Panc1 (cell line): Measurements from ENCODE around the gene DENND10. TPM values are rescaled to one million over a fixed set of nuclear protein-coding genes. Genes with fewer than 3 reads are reported as not detected.

Experiments used
- ATAC-seq: fragments of 200-7000 bp; cut with Tn5 transposase; 2 replicates; pipeline ENCODE4 v1.9.1; 2020; ENCODE audit warnings: mild to moderate bottlenecking, moderate library complexity
- BruUV-seq: library from RNA; stranded (reverse); fragments of 400-500 nt; replicated peaks from 2 replicates; lab custom pipeline; 2021; lab: Mats Ljungman, UMichigan
- CTCF ChIA-PET: fragments of 300-600 bp; sonication (Branson Sonifier 250); formaldehyde crosslinking; loops from one replicate; lab custom pipeline; 2022; ENCODE audit warnings: antibody characterized with exemption; lab: Charles Lee
- POLR2A ChIA-PET: fragments of 300-600 bp; sonication (Branson Sonifier 250); formaldehyde crosslinking; loops from one replicate; lab custom pipeline; 2022; ENCODE audit warnings: antibody characterized with exemption; lab: Charles Lee
- DNase-seq: peaks from one replicate; pipeline ENCODE4 v3.0.0-alpha.2; 2010; ENCODE audit warnings: low read depth, low spot score
- H3K27ac ChIP-seq: 2 replicates; pipeline ENCODE4 v1.5.1; 2011; ENCODE audit warnings: mild to moderate bottlenecking, low read length, inconsistent platforms
- H3K27me3 ChIP-seq: fragments of 200-500 bp; sonication (Bioruptor generic); 2 replicates; pipeline ENCODE4 v1.6.0; 2014; ENCODE audit warnings: low read length, inconsistent platforms; ENCODE audit not compliant: control insufficient read depth, insufficient read depth
- H3K36me3 ChIP-seq: fragments of 200-500 bp; sonication (Bioruptor generic); 2 replicates; pipeline ENCODE4 v1.5.1; 2014; ENCODE audit warnings: inconsistent platforms, mild to moderate bottlenecking, low read length, moderate library complexity; ENCODE audit not compliant: control insufficient read depth, insufficient read depth
- H3K4me1 ChIP-seq: 2 replicates; pipeline ENCODE4 v1.5.1; 2011; ENCODE audit warnings: inconsistent platforms, mild to moderate bottlenecking, low read length, moderate library complexity; ENCODE audit not compliant: control insufficient read depth, insufficient read depth
- H3K4me3 ChIP-seq, 2 experiments: 2 replicates each; pipeline ENCODE4 v1.5.1; 2011 to 2012; ENCODE audit warnings: low read depth in 2 of 2, low read length in 2 of 2, mild to moderate bottlenecking in 2 of 2, inconsistent platforms in 1 of 2, moderate library complexity in 1 of 2
- H3K9me3 ChIP-seq: fragments of 200-500 bp; sonication (Bioruptor generic); 2 replicates; pipeline ENCODE4 v1.5.1; 2014; ENCODE audit warnings: low read depth, mild to moderate bottlenecking, inconsistent platforms, low read length, moderate library complexity; ENCODE audit not compliant: control insufficient read depth, insufficient read depth
- POLR2AphosphoS5 ChIP-seq: IDR thresholded peaks from 2 replicates; pipeline ENCODE4 v1.6.1; 2012; ENCODE audit warnings: mild to moderate bottlenecking, low read depth, low read length, moderate library complexity
- SIN3A ChIP-seq: IDR thresholded peaks from 2 replicates; pipeline ENCODE4 v1.6.1; 2012; ENCODE audit warnings: low read depth, mild to moderate bottlenecking, low read length, moderate library complexity, borderline replicate concordance; ENCODE audit not compliant: insufficient read depth
- TCF7L2 ChIP-seq: IDR thresholded peaks from 2 replicates; pipeline ENCODE4 v1.6.1; 2011; ENCODE audit warnings: mild to moderate bottlenecking, low read depth, low read length, inconsistent platforms
- in situ Hi-C: cut with HindIII; loops from 2 replicates; pipeline ENCODE4 v1.10.0; 2016; ENCODE audit warnings: low sequenced_read_pairs, low pct_unique_long_range_greater_than_20kb
- intact Hi-C: fragments of 100-400 bp; cut with micrococcal nuclease; formaldehyde crosslinking; loops from one replicate; pipeline ENCODE4 v1.10.0; 2022; ENCODE audit not compliant: unreplicated experiment
- total RNA-seq: library from RNA; stranded (reverse); gene quantifications from one replicate; pipeline ENCODE4 v1.2.1, GENCODE V29; 2021; ENCODE audit not compliant: unreplicated experiment
- TF ChIP-seq, protein P1 (sequence below), 2 experiments: IDR thresholded peaks; 2 replicates each; pipeline ENCODE4 v1.6.1; 2011 to 2012; ENCODE audit warnings: low read depth in 2 of 2, control low read depth in 1 of 2, low read length in 1 of 2, mild to moderate bottlenecking in 1 of 2, moderate library complexity in 1 of 2; ENCODE audit not compliant: insufficient read depth in 1 of 2
- TF ChIP-seq, protein P2 (sequence below): fragments of 450-650 bp; IDR thresholded peaks from 2 replicates; pipeline ENCODE4 v1.5.1; 2017; ENCODE audit warnings: mild to moderate bottlenecking

Gene DENND10
- total RNA-seq, 1 experiment from 2014 or later = 72.8 TPM

DNA sequence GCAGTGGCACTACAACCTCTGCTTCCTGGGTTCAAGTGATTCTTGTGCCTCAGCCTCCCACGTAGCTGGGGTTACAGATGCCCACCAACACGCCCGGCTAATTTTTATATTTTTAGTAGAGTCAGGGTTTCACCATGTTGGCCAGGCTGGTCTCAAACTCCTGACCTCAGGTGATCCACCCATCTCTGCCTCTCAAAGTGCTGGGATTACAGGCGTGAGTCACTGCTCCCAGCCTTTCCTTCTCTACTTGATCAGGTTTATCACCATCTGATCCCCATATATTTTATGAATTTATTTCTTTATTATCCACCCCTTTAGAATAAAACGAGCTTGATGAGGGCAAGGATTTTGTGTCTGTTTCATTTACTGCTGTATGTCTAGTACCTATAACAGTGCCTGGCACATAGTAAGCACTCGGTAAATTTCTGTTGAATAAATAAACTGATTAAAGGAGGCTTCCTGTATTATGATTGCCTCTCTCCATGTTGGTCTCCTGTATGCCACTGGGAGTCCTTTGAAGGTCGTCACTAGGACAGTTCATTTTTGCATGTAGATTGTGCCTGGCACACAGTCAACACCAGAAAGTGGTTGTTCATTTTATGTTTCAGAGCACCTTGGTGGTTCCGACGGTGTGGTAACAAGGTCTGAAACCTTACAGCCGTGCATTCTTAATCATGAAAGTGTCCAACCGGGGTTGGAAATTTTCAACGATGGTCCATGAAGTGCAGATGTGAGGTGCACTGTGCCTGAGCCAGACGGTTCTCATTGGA, 13.7 kb upstream of the DENND10 start:
- BruUV-seq = no TSS peak
- TF ChIP-seq, protein P1, sequence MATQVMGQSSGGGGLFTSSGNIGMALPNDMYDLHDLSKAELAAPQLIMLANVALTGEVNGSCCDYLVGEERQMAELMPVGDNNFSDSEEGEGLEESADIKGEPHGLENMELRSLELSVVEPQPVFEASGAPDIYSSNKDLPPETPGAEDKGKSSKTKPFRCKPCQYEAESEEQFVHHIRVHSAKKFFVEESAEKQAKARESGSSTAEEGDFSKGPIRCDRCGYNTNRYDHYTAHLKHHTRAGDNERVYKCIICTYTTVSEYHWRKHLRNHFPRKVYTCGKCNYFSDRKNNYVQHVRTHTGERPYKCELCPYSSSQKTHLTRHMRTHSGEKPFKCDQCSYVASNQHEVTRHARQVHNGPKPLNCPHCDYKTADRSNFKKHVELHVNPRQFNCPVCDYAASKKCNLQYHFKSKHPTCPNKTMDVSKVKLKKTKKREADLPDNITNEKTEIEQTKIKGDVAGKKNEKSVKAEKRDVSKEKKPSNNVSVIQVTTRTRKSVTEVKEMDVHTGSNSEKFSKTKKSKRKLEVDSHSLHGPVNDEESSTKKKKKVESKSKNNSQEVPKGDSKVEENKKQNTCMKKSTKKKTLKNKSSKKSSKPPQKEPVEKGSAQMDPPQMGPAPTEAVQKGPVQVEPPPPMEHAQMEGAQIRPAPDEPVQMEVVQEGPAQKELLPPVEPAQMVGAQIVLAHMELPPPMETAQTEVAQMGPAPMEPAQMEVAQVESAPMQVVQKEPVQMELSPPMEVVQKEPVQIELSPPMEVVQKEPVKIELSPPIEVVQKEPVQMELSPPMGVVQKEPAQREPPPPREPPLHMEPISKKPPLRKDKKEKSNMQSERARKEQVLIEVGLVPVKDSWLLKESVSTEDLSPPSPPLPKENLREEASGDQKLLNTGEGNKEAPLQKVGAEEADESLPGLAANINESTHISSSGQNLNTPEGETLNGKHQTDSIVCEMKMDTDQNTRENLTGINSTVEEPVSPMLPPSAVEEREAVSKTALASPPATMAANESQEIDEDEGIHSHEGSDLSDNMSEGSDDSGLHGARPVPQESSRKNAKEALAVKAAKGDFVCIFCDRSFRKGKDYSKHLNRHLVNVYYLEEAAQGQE (IDR thresholded peaks at IDR 0.05; ENCODE audit: insufficient read depth in 1 of 2, low read depth in 2 of 2, low read length in 1 of 2) = no peak
- TF ChIP-seq TCF7L2 (no peak), SIN3A (no peak), POLR2AphosphoS5 (no peak)
- TF ChIP-seq, protein P2, sequence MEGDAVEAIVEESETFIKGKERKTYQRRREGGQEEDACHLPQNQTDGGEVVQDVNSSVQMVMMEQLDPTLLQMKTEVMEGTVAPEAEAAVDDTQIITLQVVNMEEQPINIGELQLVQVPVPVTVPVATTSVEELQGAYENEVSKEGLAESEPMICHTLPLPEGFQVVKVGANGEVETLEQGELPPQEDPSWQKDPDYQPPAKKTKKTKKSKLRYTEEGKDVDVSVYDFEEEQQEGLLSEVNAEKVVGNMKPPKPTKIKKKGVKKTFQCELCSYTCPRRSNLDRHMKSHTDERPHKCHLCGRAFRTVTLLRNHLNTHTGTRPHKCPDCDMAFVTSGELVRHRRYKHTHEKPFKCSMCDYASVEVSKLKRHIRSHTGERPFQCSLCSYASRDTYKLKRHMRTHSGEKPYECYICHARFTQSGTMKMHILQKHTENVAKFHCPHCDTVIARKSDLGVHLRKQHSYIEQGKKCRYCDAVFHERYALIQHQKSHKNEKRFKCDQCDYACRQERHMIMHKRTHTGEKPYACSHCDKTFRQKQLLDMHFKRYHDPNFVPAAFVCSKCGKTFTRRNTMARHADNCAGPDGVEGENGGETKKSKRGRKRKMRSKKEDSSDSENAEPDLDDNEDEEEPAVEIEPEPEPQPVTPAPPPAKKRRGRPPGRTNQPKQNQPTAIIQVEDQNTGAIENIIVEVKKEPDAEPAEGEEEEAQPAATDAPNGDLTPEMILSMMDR = no peak
- H3K27ac ChIP-seq = no peak overlapping the region
- DNase-seq = no peak
- no peaks in the 10 kb centered on the region for H3K4me1 ChIP-seq
- no peak overlapping the region for H3K4me3 ChIP-seq
- ChIA-PET CTCF (no interaction called here), POLR2A (interaction anchor here (0.5 kb wide), 1 partner anchor 7 kb away, joined by 3 read pairs; no protein-coding TSS in a partner anchor)
- intact Hi-C loops (no loop called here), in situ Hi-C loops (no loop called here)
- no peaks in the 10 kb centered on the region for H3K27me3 ChIP-seq
- no peaks in the 10 kb centered on the region for H3K9me3 ChIP-seq
- ATAC-seq = no peak
- H3K36me3 ChIP-seq = no peaks in the 10 kb centered on the region

DNA sequence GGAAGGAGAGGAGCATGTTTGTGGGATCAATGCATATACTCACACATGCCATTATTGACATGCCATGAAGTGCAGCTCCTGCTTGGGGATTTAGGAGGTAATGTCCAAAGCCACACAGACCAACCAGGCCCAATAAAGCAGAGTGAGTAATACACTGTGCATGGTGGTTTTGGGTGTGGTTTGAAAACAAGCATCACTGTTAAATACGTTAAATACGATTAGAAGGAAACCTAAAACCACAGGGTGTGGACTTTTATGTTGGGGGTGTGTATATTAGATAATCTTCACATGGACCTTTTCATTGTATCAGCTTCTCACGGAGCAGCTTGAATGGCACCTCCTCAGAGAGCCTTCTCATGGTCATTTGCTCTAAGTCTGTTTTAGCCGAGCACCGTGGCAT, 12.9 kb upstream of the DENND10 start:
- intact Hi-C loops (no loop called here), in situ Hi-C loops (no loop called here)
- ChIA-PET CTCF (no interaction called here), POLR2A (interaction anchor here (0.5 kb wide), 1 partner anchor 8 kb away, joined by 3 read pairs; no protein-coding TSS in a partner anchor)
- Histone ChIP-seq H3K9me3 (no peaks in the 10 kb centered on the region), H3K4me3 (no peak overlapping the region), H3K36me3 (no peaks in the 10 kb centered on the region), H3K27me3 (no peaks in the 10 kb centered on the region), H3K4me1 (no peaks in the 10 kb centered on the region), H3K27ac (no peak overlapping the region)
- 0 out of 2 replicates have a peak, but pooled peaks have one; percentile 32 for ATAC-seq
- TF ChIP-seq, protein P1 (IDR thresholded peaks at IDR 0.05; ENCODE audit: insufficient read depth in 1 of 2, low read depth in 2 of 2, low read length in 1 of 2) = no peak
- TF ChIP-seq TCF7L2 (no peak), POLR2AphosphoS5 (no peak), SIN3A (no peak)
- TF ChIP-seq, protein P2 = no peak
- BruUV-seq = no TSS peak
- no peak for DNase-seq
